ENCODE results near the gene DOCK3.
"Not testable (repeated sequence)": the region's sequence is repeated elsewhere in the genome, so short reads cannot be mapped to it uniquely, and the experiment has no call there.

DOCK3 gene

GRCh38 chr3:51269466-51269865 lies 594.7 kb downstream of the DOCK3 start:
- no peak for DNase-seq

- DNase-seq = no peak
Measured at GRCh38 chr3:51270559-51270958, 595.8 kb downstream of the DOCK3 start.

GRCh38 chr3:51271172-51271571 lies 596.4 kb downstream of the DOCK3 start:
- DNase-seq = no peak

GRCh38 chr3:51274052-51274451 lies 599.3 kb downstream of the DOCK3 start:
- no peak for DNase-seq

- DNase-seq = no peak
Measured at GRCh38 chr3:51275111-51275805, 600.5 kb downstream of the DOCK3 start.

- no peak for DNase-seq
Measured at GRCh38 chr3:51276046-51276445, 601.3 kb downstream of the DOCK3 start.

GRCh38 chr3:51279448-51279847 lies 604.7 kb downstream of the DOCK3 start:
- no peak for DNase-seq

- no peak for DNase-seq
Measured at GRCh38 chr3:51280176-51280575, 605.4 kb downstream of the DOCK3 start.

- no peak for DNase-seq
Measured at GRCh38 chr3:51282931-51283330, 608.2 kb downstream of the DOCK3 start.

- no peak for DNase-seq
Measured at GRCh38 chr3:51283421-51283820, 608.7 kb downstream of the DOCK3 start.

GRCh38 chr3:51295625-51296024 lies 620.9 kb downstream of the DOCK3 start:
- DNase-seq = no peak

- DNase-seq = no peak
Measured at GRCh38 chr3:51297333-51297732, 622.6 kb downstream of the DOCK3 start.

- DNase-seq = no peak
Measured at GRCh38 chr3:51304230-51304629, 629.5 kb downstream of the DOCK3 start.

GRCh38 chr3:51306093-51306492 lies 631.4 kb downstream of the DOCK3 start:
- no peak for DNase-seq

GRCh38 chr3:51307458-51307857 lies 632.7 kb downstream of the DOCK3 start:
- DNase-seq = no peak

GRCh38 chr3:51307945-51308607 lies 633.3 kb downstream of the DOCK3 start:
- DNase-seq = not testable (repeated sequence)

- no peak for DNase-seq
Measured at GRCh38 chr3:51311055-51311454, 636.3 kb downstream of the DOCK3 start.

- no peak for DNase-seq
Measured at GRCh38 chr3:51328206-51328605, 653.5 kb downstream of the DOCK3 start.

- DNase-seq = no peak
Measured at GRCh38 chr3:51330046-51330445, 655.3 kb downstream of the DOCK3 start.

GRCh38 chr3:51332156-51332555 lies 657.4 kb downstream of the DOCK3 start:
- DNase-seq = no peak

- no peak for DNase-seq
Measured at GRCh38 chr3:51333021-51333420, 658.3 kb downstream of the DOCK3 start.

- no peak for DNase-seq
Measured at GRCh38 chr3:51336261-51336660, 661.5 kb downstream of the DOCK3 start.

- DNase-seq = no peak
Measured at GRCh38 chr3:51337666-51338065, 662.9 kb downstream of the DOCK3 start.

GRCh38 chr3:51338632-51339031 lies 663.9 kb downstream of the DOCK3 start:
- DNase-seq = no peak
